WTC11 (cell line): ENCODE measurements around the gene SPG11. TPM values are rescaled to one million over a fixed set of nuclear protein-coding genes. Genes with fewer than 3 reads are reported as not detected.

ENCODE experiments used
- ATAC-seq: fragments of 200-7000 bp; cut with Tn5 transposase; 2 replicates; pipeline ENCODE4 v1.10.0; 2021; ENCODE audit warnings: mild to moderate bottlenecking, moderate library complexity
- CTCF ChIA-PET: fragments of 300-600 bp; sonication (Branson Sonifier 250); formaldehyde crosslinking; loops from one replicate; lab custom pipeline; 2021; ENCODE audit warnings: antibody characterized with exemption; lab: Charles Lee
- POLR2A ChIA-PET: fragments of 350-600 bp; sonication (Branson Sonifier 250); formaldehyde crosslinking; loops from one replicate; lab custom pipeline; 2021; ENCODE audit warnings: antibody characterized with exemption; lab: Charles Lee
- DNase-seq: peaks from one replicate; pipeline ENCODE4 v3.0.0; 2021; ENCODE audit warnings: low spot score
- H3K27ac Mint-ChIP-seq: 2 replicates; pipeline ENCODE4 v1.8.0; 2021; ENCODE audit warnings: mixed read lengths
- H3K27me3 Mint-ChIP-seq: 2 replicates; pipeline ENCODE4 v1.8.0; 2021; ENCODE audit warnings: low read depth, mild to moderate bottlenecking, moderate library complexity, mixed read lengths
- H3K36me3 Mint-ChIP-seq: 2 replicates; pipeline ENCODE4 v1.8.0; 2021; ENCODE audit warnings: mixed read lengths
- H3K4me1 Mint-ChIP-seq: 2 replicates; pipeline ENCODE4 v1.8.0; 2022; ENCODE audit warnings: mixed read lengths
- H3K4me3 Mint-ChIP-seq: 2 replicates; pipeline ENCODE4 v1.8.0; 2021; ENCODE audit warnings: mild to moderate bottlenecking, moderate library complexity, mixed read lengths
- H3K9me3 Mint-ChIP-seq: 2 replicates; pipeline ENCODE4 v1.8.0; 2021; ENCODE audit warnings: mixed read lengths
- ELF4 ChIP-seq: sonication (generic); formaldehyde crosslinking; IDR thresholded peaks from 2 replicates; pipeline ENCODE4 v1.8.1; 2022; ENCODE audit warnings: low read depth, mild to moderate bottlenecking, moderate library complexity, missing genetic modification reagents
- ETV6 ChIP-seq: sonication (generic); formaldehyde crosslinking; IDR thresholded peaks from 2 replicates; pipeline ENCODE4 v1.8.1; 2022; ENCODE audit warnings: mild to moderate bottlenecking, missing genetic modification reagents
- GTF2I ChIP-seq: fragments of 250-450 bp; sonication (Bioruptor Pico); conservative IDR thresholded peaks from 2 replicates; pipeline ENCODE4 v1.4.0; 2021; ENCODE audit warnings: mild to moderate bottlenecking
- IRF2 ChIP-seq: sonication (generic); formaldehyde crosslinking; IDR thresholded peaks from 2 replicates; pipeline ENCODE4 v1.8.0; 2022; ENCODE audit warnings: low read depth, missing genetic modification reagents, borderline replicate concordance
- MXD4 ChIP-seq: fragments of 250-450 bp; sonication (Bioruptor Pico); IDR thresholded peaks from 2 replicates; pipeline ENCODE4 v1.8.0; 2021; ENCODE audit warnings: mild to moderate bottlenecking, moderate library complexity, borderline replicate concordance
- RELA ChIP-seq: sonication (generic); formaldehyde crosslinking; IDR thresholded peaks from 2 replicates; pipeline ENCODE4 v1.8.1; 2022; ENCODE audit warnings: missing genetic modification reagents, mild to moderate bottlenecking, borderline replicate concordance
- SOX15 ChIP-seq: fragments of 250-450 bp; sonication (Bioruptor Pico); IDR thresholded peaks from 2 replicates; pipeline ENCODE4 v1.9.0; 2021; ENCODE audit warnings: mild to moderate bottlenecking
- SP1 ChIP-seq: sonication (generic); formaldehyde crosslinking; conservative IDR thresholded peaks from 2 replicates; pipeline ENCODE4 v1.8.1; 2022; ENCODE audit warnings: missing genetic modification reagents
- ZNF396 ChIP-seq: fragments of 250-450 bp; sonication (Bioruptor Pico); IDR thresholded peaks from 2 replicates; pipeline ENCODE4 v1.8.0; 2021; ENCODE audit warnings: mild to moderate bottlenecking, moderate library complexity, borderline replicate concordance
- ZNF416 ChIP-seq: fragments of 250-450 bp; sonication (Bioruptor Pico); IDR thresholded peaks from 2 replicates; pipeline ENCODE4 v1.9.0; 2021; ENCODE audit warnings: mild to moderate bottlenecking, inconsistent platforms
- total RNA-seq: library from RNA; stranded (reverse); gene quantifications from 3 replicates; pipeline ENCODE4 v1.2.3, GENCODE V29; 2021
- TF ChIP-seq, protein P1 (sequence below): sonication (generic); formaldehyde crosslinking; IDR thresholded peaks from 2 replicates; pipeline ENCODE4 v1.8.0; 2023; ENCODE audit warnings: missing genetic modification reagents, mild to moderate bottlenecking, borderline replicate concordance
- TF ChIP-seq, protein P2 (sequence below): sonication (generic); formaldehyde crosslinking; conservative IDR thresholded peaks from 2 replicates; pipeline ENCODE4 v1.8.1; 2023; ENCODE audit warnings: mild to moderate bottlenecking, low read depth, missing genetic modification reagents, moderate library complexity
- TF ChIP-seq, protein P3 (sequence below): fragments of 250-450 bp; sonication (Bioruptor Pico); IDR thresholded peaks from 2 replicates; pipeline ENCODE4 v1.9.0; 2021; ENCODE audit warnings: mild to moderate bottlenecking
- TF ChIP-seq, protein P4 (sequence below): fragments of 250-450 bp; sonication (Bioruptor Pico); IDR thresholded peaks from 2 replicates; pipeline ENCODE4 v1.9.0; 2021; ENCODE audit warnings: mild to moderate bottlenecking
- TF ChIP-seq, protein P5 (sequence below): sonication (generic); formaldehyde crosslinking; IDR thresholded peaks from 2 replicates; pipeline ENCODE4 v1.8.0; 2022; ENCODE audit warnings: mild to moderate bottlenecking, missing genetic modification reagents
- TF ChIP-seq, protein P6 (sequence below): sonication (generic); formaldehyde crosslinking; IDR thresholded peaks from 2 replicates; pipeline ENCODE4 v1.8.1; 2022; ENCODE audit warnings: mild to moderate bottlenecking, missing genetic modification reagents, moderate library complexity, borderline replicate concordance
- TF ChIP-seq, protein P7 (sequence below): fragments of 250-450 bp; sonication (Bioruptor Pico); IDR thresholded peaks from 2 replicates; pipeline ENCODE4 v1.9.0; 2021; ENCODE audit warnings: mild to moderate bottlenecking, borderline replicate concordance

SPG11 gene
- total RNA-seq, 1 experiment from 2014 or later, result 46.4 TPM

DNA sequence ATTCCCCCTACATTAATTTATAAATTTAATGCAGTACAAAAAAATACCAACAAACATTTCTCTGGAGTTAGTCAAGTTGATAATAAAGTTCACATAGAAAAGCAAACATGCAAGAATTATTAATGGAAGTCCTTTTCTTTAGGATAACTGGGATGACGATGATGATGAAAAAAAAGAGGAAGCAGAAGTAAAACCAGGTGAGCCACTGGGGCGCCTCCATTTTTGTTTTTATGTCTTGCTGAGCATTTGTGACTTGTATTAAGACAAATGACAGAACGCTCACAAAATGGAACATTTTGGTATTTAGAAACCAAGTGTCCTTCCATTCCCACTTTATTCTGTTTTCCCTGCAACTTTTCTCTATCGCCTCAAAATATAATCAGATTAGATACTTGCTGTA lies 112.7 kb downstream of the SPG11 start:
- DNase-seq, result no peak
- ATAC-seq, result no peak
- CTCF ChIA-PET, result interaction anchor here (0.5 to 1.2 kb wide), 2 partner anchors 13 to 35 kb away, joined by 6 to 7 read pairs; no protein-coding TSS in a partner anchor
- TF ChIP-seq, protein P1, sequence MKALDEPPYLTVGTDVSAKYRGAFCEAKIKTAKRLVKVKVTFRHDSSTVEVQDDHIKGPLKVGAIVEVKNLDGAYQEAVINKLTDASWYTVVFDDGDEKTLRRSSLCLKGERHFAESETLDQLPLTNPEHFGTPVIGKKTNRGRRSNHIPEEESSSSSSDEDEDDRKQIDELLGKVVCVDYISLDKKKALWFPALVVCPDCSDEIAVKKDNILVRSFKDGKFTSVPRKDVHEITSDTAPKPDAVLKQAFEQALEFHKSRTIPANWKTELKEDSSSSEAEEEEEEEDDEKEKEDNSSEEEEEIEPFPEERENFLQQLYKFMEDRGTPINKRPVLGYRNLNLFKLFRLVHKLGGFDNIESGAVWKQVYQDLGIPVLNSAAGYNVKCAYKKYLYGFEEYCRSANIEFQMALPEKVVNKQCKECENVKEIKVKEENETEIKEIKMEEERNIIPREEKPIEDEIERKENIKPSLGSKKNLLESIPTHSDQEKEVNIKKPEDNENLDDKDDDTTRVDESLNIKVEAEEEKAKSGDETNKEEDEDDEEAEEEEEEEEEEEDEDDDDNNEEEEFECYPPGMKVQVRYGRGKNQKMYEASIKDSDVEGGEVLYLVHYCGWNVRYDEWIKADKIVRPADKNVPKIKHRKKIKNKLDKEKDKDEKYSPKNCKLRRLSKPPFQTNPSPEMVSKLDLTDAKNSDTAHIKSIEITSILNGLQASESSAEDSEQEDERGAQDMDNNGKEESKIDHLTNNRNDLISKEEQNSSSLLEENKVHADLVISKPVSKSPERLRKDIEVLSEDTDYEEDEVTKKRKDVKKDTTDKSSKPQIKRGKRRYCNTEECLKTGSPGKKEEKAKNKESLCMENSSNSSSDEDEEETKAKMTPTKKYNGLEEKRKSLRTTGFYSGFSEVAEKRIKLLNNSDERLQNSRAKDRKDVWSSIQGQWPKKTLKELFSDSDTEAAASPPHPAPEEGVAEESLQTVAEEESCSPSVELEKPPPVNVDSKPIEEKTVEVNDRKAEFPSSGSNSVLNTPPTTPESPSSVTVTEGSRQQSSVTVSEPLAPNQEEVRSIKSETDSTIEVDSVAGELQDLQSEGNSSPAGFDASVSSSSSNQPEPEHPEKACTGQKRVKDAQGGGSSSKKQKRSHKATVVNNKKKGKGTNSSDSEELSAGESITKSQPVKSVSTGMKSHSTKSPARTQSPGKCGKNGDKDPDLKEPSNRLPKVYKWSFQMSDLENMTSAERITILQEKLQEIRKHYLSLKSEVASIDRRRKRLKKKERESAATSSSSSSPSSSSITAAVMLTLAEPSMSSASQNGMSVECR (CRISPR knock-in tag), result no peak
- TF ChIP-seq, protein P2, sequence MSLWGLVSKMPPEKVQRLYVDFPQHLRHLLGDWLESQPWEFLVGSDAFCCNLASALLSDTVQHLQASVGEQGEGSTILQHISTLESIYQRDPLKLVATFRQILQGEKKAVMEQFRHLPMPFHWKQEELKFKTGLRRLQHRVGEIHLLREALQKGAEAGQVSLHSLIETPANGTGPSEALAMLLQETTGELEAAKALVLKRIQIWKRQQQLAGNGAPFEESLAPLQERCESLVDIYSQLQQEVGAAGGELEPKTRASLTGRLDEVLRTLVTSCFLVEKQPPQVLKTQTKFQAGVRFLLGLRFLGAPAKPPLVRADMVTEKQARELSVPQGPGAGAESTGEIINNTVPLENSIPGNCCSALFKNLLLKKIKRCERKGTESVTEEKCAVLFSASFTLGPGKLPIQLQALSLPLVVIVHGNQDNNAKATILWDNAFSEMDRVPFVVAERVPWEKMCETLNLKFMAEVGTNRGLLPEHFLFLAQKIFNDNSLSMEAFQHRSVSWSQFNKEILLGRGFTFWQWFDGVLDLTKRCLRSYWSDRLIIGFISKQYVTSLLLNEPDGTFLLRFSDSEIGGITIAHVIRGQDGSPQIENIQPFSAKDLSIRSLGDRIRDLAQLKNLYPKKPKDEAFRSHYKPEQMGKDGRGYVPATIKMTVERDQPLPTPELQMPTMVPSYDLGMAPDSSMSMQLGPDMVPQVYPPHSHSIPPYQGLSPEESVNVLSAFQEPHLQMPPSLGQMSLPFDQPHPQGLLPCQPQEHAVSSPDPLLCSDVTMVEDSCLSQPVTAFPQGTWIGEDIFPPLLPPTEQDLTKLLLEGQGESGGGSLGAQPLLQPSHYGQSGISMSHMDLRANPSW (CRISPR knock-in tag), result no peak
- no peak for TF ChIP-seq SP1 (CRISPR knock-in tag)
- TF ChIP-seq, protein P3, sequence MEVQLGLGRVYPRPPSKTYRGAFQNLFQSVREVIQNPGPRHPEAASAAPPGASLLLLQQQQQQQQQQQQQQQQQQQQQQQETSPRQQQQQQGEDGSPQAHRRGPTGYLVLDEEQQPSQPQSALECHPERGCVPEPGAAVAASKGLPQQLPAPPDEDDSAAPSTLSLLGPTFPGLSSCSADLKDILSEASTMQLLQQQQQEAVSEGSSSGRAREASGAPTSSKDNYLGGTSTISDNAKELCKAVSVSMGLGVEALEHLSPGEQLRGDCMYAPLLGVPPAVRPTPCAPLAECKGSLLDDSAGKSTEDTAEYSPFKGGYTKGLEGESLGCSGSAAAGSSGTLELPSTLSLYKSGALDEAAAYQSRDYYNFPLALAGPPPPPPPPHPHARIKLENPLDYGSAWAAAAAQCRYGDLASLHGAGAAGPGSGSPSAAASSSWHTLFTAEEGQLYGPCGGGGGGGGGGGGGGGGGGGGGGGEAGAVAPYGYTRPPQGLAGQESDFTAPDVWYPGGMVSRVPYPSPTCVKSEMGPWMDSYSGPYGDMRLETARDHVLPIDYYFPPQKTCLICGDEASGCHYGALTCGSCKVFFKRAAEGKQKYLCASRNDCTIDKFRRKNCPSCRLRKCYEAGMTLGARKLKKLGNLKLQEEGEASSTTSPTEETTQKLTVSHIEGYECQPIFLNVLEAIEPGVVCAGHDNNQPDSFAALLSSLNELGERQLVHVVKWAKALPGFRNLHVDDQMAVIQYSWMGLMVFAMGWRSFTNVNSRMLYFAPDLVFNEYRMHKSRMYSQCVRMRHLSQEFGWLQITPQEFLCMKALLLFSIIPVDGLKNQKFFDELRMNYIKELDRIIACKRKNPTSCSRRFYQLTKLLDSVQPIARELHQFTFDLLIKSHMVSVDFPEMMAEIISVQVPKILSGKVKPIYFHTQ (CRISPR knock-in tag), result no peak
- H3K4me1 Mint-ChIP-seq, result peaks cover 4% of the 10 kb centered on the region; the same call in 1 of the 2 replicates
- POLR2A ChIA-PET, result no interaction called here
- no peak overlapping the region for H3K27ac Mint-ChIP-seq
- no peaks in the 10 kb centered on the region for H3K9me3 Mint-ChIP-seq
- no peak overlapping the region for H3K4me3 Mint-ChIP-seq
- H3K27me3 Mint-ChIP-seq, result no peaks in the 10 kb centered on the region
- H3K36me3 Mint-ChIP-seq, result peaks cover 53% of the 10 kb centered on the region

DNA sequence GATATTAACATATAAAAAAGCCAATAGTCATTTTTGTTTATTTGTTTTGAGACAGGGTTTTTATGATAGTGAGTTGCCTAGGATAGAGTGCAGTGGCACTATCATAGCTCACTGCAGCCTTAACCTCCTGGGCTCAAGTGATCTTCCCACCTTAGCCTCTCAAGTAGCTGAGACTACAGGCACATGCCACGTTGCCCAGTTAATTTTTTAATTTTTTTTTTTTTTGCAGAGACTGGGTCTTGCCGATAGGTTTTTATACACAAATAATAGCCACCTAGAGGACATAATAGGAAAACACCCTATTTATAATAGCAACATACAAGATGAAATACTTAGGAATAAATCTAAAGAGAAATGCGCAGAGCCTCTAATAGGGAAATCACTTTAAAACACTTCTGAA lies 113.2 kb downstream of the SPG11 start:
- ChIA-PET POLR2A (no interaction called here), CTCF (interaction anchor here (0.5 to 1.2 kb wide), 4 partner anchors 13 to 651 kb away, joined by 3 to 7 read pairs (median 6); no protein-coding TSS in a partner anchor)
- no peaks in the 10 kb centered on the region for H3K9me3 Mint-ChIP-seq
- peaks cover 48% of the 10 kb centered on the region for H3K36me3 Mint-ChIP-seq
- ATAC-seq (no peak), DNase-seq (no peak)
- H3K4me3 Mint-ChIP-seq, result no peak overlapping the region
- H3K4me1 Mint-ChIP-seq, result peaks cover 6% of the 10 kb centered on the region; the same call in 1 of the 2 replicates
- no peaks in the 10 kb centered on the region for H3K27me3 Mint-ChIP-seq
- no peak overlapping the region; the same call in 1 of the 2 replicates for H3K27ac Mint-ChIP-seq
- no peak for TF ChIP-seq MXD4 (CRISPR knock-in tag)
- TF ChIP-seq ETV6, result no peak
- no peak for TF ChIP-seq ZNF416 (CRISPR knock-in tag)
- TF ChIP-seq, protein P4, sequence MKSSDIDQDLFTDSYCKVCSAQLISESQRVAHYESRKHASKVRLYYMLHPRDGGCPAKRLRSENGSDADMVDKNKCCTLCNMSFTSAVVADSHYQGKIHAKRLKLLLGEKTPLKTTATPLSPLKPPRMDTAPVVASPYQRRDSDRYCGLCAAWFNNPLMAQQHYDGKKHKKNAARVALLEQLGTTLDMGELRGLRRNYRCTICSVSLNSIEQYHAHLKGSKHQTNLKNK (CRISPR knock-in tag), result no peak
- TF ChIP-seq, protein P5, sequence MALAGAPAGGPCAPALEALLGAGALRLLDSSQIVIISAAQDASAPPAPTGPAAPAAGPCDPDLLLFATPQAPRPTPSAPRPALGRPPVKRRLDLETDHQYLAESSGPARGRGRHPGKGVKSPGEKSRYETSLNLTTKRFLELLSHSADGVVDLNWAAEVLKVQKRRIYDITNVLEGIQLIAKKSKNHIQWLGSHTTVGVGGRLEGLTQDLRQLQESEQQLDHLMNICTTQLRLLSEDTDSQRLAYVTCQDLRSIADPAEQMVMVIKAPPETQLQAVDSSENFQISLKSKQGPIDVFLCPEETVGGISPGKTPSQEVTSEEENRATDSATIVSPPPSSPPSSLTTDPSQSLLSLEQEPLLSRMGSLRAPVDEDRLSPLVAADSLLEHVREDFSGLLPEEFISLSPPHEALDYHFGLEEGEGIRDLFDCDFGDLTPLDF (CRISPR knock-in tag), result no peak
- no peak for TF ChIP-seq SOX15
- TF ChIP-seq, protein P6, sequence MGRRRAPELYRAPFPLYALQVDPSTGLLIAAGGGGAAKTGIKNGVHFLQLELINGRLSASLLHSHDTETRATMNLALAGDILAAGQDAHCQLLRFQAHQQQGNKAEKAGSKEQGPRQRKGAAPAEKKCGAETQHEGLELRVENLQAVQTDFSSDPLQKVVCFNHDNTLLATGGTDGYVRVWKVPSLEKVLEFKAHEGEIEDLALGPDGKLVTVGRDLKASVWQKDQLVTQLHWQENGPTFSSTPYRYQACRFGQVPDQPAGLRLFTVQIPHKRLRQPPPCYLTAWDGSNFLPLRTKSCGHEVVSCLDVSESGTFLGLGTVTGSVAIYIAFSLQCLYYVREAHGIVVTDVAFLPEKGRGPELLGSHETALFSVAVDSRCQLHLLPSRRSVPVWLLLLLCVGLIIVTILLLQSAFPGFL (CRISPR knock-in tag), result no peak
- TF ChIP-seq ZNF396 (CRISPR knock-in tag), result no peak
- no peak for TF ChIP-seq GTF2I
- TF ChIP-seq, protein P7, sequence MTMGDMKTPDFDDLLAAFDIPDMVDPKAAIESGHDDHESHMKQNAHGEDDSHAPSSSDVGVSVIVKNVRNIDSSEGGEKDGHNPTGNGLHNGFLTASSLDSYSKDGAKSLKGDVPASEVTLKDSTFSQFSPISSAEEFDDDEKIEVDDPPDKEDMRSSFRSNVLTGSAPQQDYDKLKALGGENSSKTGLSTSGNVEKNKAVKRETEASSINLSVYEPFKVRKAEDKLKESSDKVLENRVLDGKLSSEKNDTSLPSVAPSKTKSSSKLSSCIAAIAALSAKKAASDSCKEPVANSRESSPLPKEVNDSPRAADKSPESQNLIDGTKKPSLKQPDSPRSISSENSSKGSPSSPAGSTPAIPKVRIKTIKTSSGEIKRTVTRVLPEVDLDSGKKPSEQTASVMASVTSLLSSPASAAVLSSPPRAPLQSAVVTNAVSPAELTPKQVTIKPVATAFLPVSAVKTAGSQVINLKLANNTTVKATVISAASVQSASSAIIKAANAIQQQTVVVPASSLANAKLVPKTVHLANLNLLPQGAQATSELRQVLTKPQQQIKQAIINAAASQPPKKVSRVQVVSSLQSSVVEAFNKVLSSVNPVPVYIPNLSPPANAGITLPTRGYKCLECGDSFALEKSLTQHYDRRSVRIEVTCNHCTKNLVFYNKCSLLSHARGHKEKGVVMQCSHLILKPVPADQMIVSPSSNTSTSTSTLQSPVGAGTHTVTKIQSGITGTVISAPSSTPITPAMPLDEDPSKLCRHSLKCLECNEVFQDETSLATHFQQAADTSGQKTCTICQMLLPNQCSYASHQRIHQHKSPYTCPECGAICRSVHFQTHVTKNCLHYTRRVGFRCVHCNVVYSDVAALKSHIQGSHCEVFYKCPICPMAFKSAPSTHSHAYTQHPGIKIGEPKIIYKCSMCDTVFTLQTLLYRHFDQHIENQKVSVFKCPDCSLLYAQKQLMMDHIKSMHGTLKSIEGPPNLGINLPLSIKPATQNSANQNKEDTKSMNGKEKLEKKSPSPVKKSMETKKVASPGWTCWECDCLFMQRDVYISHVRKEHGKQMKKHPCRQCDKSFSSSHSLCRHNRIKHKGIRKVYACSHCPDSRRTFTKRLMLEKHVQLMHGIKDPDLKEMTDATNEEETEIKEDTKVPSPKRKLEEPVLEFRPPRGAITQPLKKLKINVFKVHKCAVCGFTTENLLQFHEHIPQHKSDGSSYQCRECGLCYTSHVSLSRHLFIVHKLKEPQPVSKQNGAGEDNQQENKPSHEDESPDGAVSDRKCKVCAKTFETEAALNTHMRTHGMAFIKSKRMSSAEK, result no peak
- TF ChIP-seq RELA (CRISPR knock-in tag), result no peak
- TF ChIP-seq ELF4 (CRISPR knock-in tag), result no peak
- TF ChIP-seq IRF2, result no peak
